GM12875 (cell line): Measurements from ENCODE around the gene OR2B3.
"Not testable (repeated sequence)": the region's sequence is repeated elsewhere in the genome, so short reads cannot be mapped to it uniquely, and the experiment has no call there.

Source experiments
- H3K4me3 ChIP-seq: one replicate; pipeline ENCODE4 v1.5.1; 2011; ENCODE audit warnings: low read depth, low read length, control low read depth
- CTCF ChIP-seq: IDR thresholded peaks from 2 replicates; pipeline ENCODE4 v1.5.1; 2011; ENCODE audit warnings: low read depth, mild to moderate bottlenecking, control low read depth, inconsistent platforms, low read length, moderate library complexity, borderline replicate concordance; ENCODE audit not compliant: insufficient read depth

Gene OR2B3, protein sequence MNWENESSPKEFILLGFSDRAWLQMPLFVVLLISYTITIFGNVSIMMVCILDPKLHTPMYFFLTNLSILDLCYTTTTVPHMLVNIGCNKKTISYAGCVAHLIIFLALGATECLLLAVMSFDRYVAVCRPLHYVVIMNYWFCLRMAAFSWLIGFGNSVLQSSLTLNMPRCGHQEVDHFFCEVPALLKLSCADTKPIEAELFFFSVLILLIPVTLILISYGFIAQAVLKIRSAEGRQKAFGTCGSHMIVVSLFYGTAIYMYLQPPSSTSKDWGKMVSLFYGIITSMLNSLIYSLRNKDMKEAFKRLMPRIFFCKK

DNA sequence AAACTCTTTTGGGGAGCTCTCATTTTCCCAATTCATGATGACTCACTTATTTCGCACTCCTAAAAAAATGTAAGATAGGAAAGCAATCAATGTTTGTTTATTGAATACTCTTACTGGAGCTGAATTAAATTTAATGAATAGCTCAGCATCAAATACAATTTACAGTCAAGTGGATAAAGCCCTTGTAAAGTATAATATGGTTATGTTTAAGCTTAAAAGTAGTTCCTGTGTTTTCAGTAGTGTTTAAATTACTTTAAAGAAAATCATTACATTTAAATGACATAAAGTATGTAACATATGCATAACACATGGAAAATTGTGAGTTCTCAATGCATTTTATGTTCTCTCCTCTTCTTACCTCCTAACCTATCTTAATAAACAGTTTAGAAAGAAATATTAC lies at the start of gene OR2B3:
Gene OR2B3 (minus strand): TSS at position 101 of the 400 bp plus-strand sequence. CDS start 65 bp downstream, at position 36.
- H3K4me3 ChIP-seq = no peak within 1 kb of the TSS
- TF ChIP-seq CTCF = no peak

GRCh38 chr6:29131691-29132090 lies 44.6 kb upstream of the OR2B3 start:
- H3K4me3 ChIP-seq = no peak overlapping the region
- no peak for TF ChIP-seq CTCF

GRCh38 chr6:29130644-29131043 lies 43.5 kb upstream of the OR2B3 start:
- TF ChIP-seq CTCF = no peak
- no peak overlapping the region for H3K4me3 ChIP-seq

- TF ChIP-seq CTCF = no peak
- no peak overlapping the region for H3K4me3 ChIP-seq
Measured at GRCh38 chr6:29129326-29130012, 42.4 kb upstream of the OR2B3 start.

- H3K4me3 ChIP-seq = not testable (repeated sequence)
Measured at GRCh38 chr6:29114964-29115363, 27.9 kb upstream of the OR2B3 start.

DNA sequence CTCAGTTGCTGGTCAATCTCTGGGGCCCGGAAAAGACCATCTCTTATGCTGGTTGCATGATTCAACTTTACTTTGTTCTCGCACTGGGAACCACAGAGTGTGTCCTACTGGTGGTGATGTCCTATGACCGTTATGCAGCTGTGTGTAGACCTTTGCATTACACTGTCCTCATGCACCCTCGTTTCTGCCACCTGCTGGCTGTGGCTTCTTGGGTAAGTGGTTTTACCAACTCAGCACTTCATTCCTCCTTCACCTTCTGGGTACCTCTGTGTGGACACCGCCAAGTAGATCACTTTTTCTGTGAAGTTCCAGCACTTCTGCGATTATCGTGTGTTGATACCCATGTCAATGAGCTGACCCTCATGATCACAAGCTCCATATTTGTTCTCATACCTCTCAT lies 25.0 kb upstream of the OR2B3 start:
- no peak for TF ChIP-seq CTCF
- no peak overlapping the region for H3K4me3 ChIP-seq

GRCh38 chr6:29107758-29108157 lies 20.6 kb upstream of the OR2B3 start, which contains the start of gene OR2J3:
TSS of gene OR2J3 (plus strand) at chr6:29108058. CDS start at chr6:29111891, 3,833 bp downstream.
- H3K4me3 ChIP-seq = no peak within 1 kb of the TSS
- no peak for TF ChIP-seq CTCF
